ENCODE results near the gene CC2D2A. TPM values are rescaled to one million over a fixed set of nuclear protein-coding genes. Genes with fewer than 3 reads are reported as not detected.

Gene CC2D2A
- total RNA-seq (2014; rRNA removed; shearing (Covaris generic)) (9.4 and 15.8 TPM in 2 replicates), polyA plus RNA-seq (2016; fragmentation: Nextera tagmentation; extraction: Ambion mirVana) (11.1 and 13.9 TPM in 2 replicates)
- long read RNA-seq, partial matches to known transcripts = 6 of 7 reads
- long read RNA-seq, other reads (novel, unspliced or antisense) = 0 of 7 reads

GRCh38 chr4:15469402-15470127, at the start of gene CC2D2A:
Gene CC2D2A (plus strand): TSS chr4:15469882. CDS start chr4:15475933, 6,051 bp downstream.
- peak within 1 kb of the TSS; percentile 3; the same call in 1 of the 2 replicates for H3K27ac ChIP-seq (ENCODE audit: low read depth)
- peak within 1 kb of the TSS; percentile 95 for H2AFZ ChIP-seq
- peak within 1 kb of the TSS; percentile 46 for H3K4me3 ChIP-seq
- H3K27me3 Mint-ChIP-seq (ENCODE audit: insufficient read depth, low read depth, poor library complexity) = peaks cover 2% of the 10 kb centered on the region
- H3K4me1 Mint-ChIP-seq = peaks cover 37% of the 10 kb centered on the region
- DNase-seq (ENCODE audit: low spot score) = peak; percentile 66
- H3K9me2 ChIP-seq (ENCODE audit: insufficient read depth) = no peaks in the 10 kb centered on the region
- peak within 1 kb of the TSS; percentile 79 for H3K4me3 Mint-ChIP-seq
- no peaks in the 10 kb centered on the region for H3K9me3 Mint-ChIP-seq
- H3K36me3 ChIP-seq (ENCODE audit: insufficient read depth) = no peaks in the 10 kb centered on the region
- no peaks in the 10 kb centered on the region for H3F3A ChIP-seq (replicated peaks; ENCODE audit: low read depth)
- peaks cover 31% of the 10 kb centered on the region for H3K4me1 ChIP-seq (ENCODE audit: insufficient read depth)
- peak; percentile 88 for ATAC-seq
- H3K4me2 ChIP-seq = peak within 1 kb of the TSS; percentile 73
- no peaks in the 10 kb centered on the region for H3K36me3 Mint-ChIP-seq (ENCODE audit: low read depth)
- no peaks in the 10 kb centered on the region for H4K20me1 ChIP-seq (replicated peaks; ENCODE audit: insufficient read depth)
- TF ChIP-seq NANOG (IDR thresholded peaks at IDR 0.05; ENCODE audit: borderline replicate concordance) = no peak
- TF ChIP-seq EZH2 (IDR thresholded peaks at IDR 0.05; ENCODE audit: low read depth, unreplicated experiment) = no peak
- no peak for TF ChIP-seq JUNB (IDR thresholded peaks at IDR 0.05; ENCODE audit: unreplicated experiment)
- TF ChIP-seq REST (IDR thresholded peaks at IDR 0.05; ENCODE audit: unreplicated experiment) = no peak
- no peak for TF ChIP-seq ZNF331 (CRISPR knock-in tag; IDR thresholded peaks at IDR 0.05; ENCODE audit: low read depth)
- no peak for TF ChIP-seq ETS1 (IDR thresholded peaks at IDR 0.05)
- no peak for TF ChIP-seq EZH2phosphoT487 (IDR thresholded peaks at IDR 0.05; ENCODE audit: unreplicated experiment)
- no peak for TF ChIP-seq ZNF462 (CRISPR knock-in tag; IDR thresholded peaks at IDR 0.05)
- no peak for TF ChIP-seq CTCF (conservative IDR thresholded peaks at IDR 0.05; ENCODE audit: low read depth in 2 of 2)
- TF ChIP-seq CREB1 (CRISPR knock-in tag; IDR thresholded peaks at IDR 0.05; ENCODE audit: low read depth) = no peak
- no peak for TF ChIP-seq POLR2AphosphoS5 (IDR thresholded peaks at IDR 0.05; ENCODE audit: low read depth)
- no peaks in the 10 kb centered on the region for H3K27me3 ChIP-seq (ENCODE audit: insufficient read depth)
- H3K27ac Mint-ChIP-seq = peak within 1 kb of the TSS; percentile 33; the same call in 1 of the 2 replicates
- no peaks in the 10 kb centered on the region for H3K79me2 ChIP-seq (replicated peaks; ENCODE audit: insufficient read depth)
